Chondrocyte (in vitro differentiated cells): ENCODE measurements around the gene DDX47. TPM values are rescaled to one million over a fixed set of nuclear protein-coding genes. Genes with fewer than 3 reads are reported as not detected.

Experiments used
- DNase-seq: peaks from one replicate; pipeline ENCODE4 v3.0.0; 2021; ENCODE audit warnings: mixed read lengths, low spot score
- H3K27ac Mint-ChIP-seq: one replicate; pipeline ENCODE4 v1.8.0; 2021; ENCODE audit warnings: mild to moderate bottlenecking, moderate library complexity, mixed read lengths; ENCODE audit not compliant: unreplicated experiment
- H3K27me3 Mint-ChIP-seq: 2 replicates; pipeline ENCODE4 v1.8.0; 2021; ENCODE audit warnings: low read depth, mixed read lengths
- H3K36me3 Mint-ChIP-seq: 2 replicates; pipeline ENCODE4 v1.8.0; 2021; ENCODE audit warnings: low read depth, mixed read lengths
- H3K4me1 Mint-ChIP-seq: 2 replicates; pipeline ENCODE4 v1.8.0; 2021; ENCODE audit warnings: low read depth, mild to moderate bottlenecking, mixed read lengths
- H3K4me3 Mint-ChIP-seq: one replicate; pipeline ENCODE4 v1.8.0; 2021; ENCODE audit warnings: mild to moderate bottlenecking, moderate library complexity, mixed read lengths; ENCODE audit not compliant: unreplicated experiment
- H3K9me3 Mint-ChIP-seq: 2 replicates; pipeline ENCODE4 v1.8.0; 2021; ENCODE audit warnings: low read depth, mixed read lengths
- total RNA-seq: library from RNA; stranded (reverse); gene quantifications from 3 replicates; pipeline ENCODE4 v1.2.1, GENCODE V29; 2021
- TF ChIP-seq, protein P1 (sequence below): fragments of 200-600 bp; sonication (generic); IDR thresholded peaks from 2 replicates; pipeline ENCODE4 v1.5.0; 2021; ENCODE audit warnings: antibody characterized with exemption, mild to moderate bottlenecking, moderate library complexity

DDX47 gene
- total RNA-seq, 1 donor from 2014 or later: 39.3 TPM

DNA sequence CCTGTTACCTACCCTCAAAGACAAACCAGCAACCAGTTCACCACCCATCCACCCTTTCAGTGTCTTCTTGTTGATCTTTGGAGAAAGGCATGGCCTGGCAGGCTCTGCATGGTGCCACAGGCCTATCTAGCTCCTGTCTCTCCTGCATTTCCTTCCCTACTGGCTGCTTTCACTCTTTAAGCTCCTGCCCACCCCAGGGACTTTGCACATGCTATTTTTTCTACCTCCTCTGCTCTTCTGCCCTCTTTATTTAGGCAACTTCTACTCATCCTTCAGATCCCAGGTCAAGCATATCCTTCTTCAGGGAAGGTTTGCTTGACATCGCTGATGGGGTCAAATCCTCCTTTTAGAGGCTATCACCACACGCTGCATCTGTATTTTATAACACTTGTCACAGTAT lies 51.1 kb downstream of the DDX47 start:
- no peak overlapping the region for H3K4me3 Mint-ChIP-seq
- H3K4me1 Mint-ChIP-seq: no peaks in the 10 kb centered on the region
- no peaks in the 10 kb centered on the region for H3K27me3 Mint-ChIP-seq
- no peaks in the 10 kb centered on the region for H3K9me3 Mint-ChIP-seq
- DNase-seq: no peak
- H3K27ac Mint-ChIP-seq: no peak overlapping the region
- H3K36me3 Mint-ChIP-seq: no peaks in the 10 kb centered on the region
- TF ChIP-seq, protein P1, sequence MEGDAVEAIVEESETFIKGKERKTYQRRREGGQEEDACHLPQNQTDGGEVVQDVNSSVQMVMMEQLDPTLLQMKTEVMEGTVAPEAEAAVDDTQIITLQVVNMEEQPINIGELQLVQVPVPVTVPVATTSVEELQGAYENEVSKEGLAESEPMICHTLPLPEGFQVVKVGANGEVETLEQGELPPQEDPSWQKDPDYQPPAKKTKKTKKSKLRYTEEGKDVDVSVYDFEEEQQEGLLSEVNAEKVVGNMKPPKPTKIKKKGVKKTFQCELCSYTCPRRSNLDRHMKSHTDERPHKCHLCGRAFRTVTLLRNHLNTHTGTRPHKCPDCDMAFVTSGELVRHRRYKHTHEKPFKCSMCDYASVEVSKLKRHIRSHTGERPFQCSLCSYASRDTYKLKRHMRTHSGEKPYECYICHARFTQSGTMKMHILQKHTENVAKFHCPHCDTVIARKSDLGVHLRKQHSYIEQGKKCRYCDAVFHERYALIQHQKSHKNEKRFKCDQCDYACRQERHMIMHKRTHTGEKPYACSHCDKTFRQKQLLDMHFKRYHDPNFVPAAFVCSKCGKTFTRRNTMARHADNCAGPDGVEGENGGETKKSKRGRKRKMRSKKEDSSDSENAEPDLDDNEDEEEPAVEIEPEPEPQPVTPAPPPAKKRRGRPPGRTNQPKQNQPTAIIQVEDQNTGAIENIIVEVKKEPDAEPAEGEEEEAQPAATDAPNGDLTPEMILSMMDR: no peak

DNA sequence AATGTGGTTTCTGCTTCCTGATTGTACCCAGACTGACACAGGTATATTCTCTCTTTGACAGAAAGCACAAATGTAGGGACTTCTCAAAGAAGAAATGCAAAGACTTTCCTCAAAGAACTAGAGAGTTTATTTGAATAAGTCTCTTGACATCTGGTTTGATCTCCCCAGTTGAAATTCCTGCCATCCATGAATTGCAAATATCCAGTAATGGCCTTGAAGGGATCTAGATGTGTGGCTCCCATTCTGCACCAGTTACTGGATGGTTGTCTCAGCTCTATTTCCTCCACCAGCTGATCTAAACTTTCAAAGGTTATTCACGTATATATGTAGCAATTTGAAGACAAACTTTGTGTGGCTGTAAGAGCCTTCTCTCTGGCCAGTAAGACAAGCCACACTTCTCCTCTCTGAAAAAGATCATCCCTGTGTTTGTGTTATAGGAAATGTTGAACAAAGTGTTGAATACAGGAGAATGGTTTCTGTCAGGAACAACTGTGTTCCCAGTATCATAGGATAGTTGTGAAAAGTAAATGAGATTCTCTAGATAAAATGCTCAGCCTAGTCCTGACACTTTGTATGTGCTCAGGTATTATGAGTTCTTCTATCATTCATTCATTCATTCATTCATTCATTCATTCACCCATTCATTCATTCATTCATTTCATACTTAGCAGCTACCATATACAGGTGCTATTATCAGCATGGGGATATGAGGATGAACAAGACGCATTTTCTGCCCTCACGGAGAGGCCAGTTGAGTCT lies 55.5 kb downstream of the DDX47 start:
- Mint-ChIP-seq H3K27ac (no peak overlapping the region), H3K27me3 (no peaks in the 10 kb centered on the region), H3K4me3 (no peak overlapping the region), H3K36me3 (peaks cover 5% of the 10 kb centered on the region), H3K4me1 (peaks cover 29% of the 10 kb centered on the region), H3K9me3 (peaks cover 7% of the 10 kb centered on the region)
- TF ChIP-seq, protein P1: no peak
- no peak for DNase-seq

DNA sequence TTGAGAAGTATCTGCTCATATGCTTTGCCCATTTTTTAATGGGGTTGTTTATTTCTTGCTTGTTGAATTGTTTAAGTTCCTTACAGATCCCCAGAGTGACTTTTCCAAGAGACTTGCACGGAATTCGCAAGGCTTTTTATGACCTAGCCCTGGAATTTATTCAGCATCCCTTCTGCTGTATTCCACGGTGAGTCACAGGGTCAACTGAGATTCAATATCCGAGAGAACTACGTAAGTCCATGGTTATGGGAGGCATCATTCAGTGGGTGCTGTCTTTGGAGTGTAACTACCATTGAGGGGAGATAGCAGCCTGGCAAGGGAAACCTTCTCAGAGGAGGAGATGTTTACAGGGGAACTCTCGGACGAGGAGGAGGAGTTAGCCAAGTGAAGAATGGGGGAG lies 57.3 kb downstream of the DDX47 start:
- Mint-ChIP-seq H3K4me3 (no peak overlapping the region), H3K27me3 (no peaks in the 10 kb centered on the region), H3K4me1 (peaks cover 45% of the 10 kb centered on the region), H3K27ac (peak overlapping the region; percentile 89), H3K9me3 (peaks cover 9% of the 10 kb centered on the region), H3K36me3 (peaks cover 6% of the 10 kb centered on the region)
- TF ChIP-seq, protein P1: no peak
- no peak for DNase-seq

DNA sequence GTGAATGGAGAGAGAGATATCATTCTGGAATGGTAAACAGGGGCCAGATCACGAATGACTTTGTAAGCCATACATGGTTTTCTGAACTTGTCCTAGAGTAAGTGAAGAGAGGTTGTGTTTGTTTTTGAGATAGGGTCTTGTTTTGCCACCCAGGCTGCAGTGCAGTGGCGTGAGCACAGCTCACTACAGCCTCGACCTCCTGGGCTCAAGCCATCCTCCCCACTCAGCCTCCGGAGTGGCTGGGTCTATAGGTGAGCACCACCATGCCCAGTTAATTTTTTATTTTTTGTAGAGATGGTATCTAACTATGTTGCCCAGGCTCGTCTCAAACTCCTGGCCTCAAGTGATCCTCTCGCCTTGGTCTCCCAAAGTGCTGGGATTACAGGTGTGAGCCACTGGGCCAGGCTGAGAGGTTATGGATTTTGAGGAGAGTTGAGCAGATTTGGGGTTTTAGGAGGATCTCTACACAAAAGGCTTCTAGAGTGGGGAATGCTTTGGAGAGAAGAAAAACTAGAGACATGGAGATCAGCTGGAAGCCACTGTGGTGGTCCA lies 58.5 kb downstream of the DDX47 start:
- peaks cover 7% of the 10 kb centered on the region for H3K36me3 Mint-ChIP-seq
- no peak for DNase-seq
- peak overlapping the region; percentile 88 for H3K27ac Mint-ChIP-seq
- H3K4me3 Mint-ChIP-seq: no peak overlapping the region
- H3K9me3 Mint-ChIP-seq: peaks cover 9% of the 10 kb centered on the region
- H3K27me3 Mint-ChIP-seq: no peaks in the 10 kb centered on the region
- TF ChIP-seq, protein P1: no peak
- H3K4me1 Mint-ChIP-seq: peaks cover 50% of the 10 kb centered on the region

DNA sequence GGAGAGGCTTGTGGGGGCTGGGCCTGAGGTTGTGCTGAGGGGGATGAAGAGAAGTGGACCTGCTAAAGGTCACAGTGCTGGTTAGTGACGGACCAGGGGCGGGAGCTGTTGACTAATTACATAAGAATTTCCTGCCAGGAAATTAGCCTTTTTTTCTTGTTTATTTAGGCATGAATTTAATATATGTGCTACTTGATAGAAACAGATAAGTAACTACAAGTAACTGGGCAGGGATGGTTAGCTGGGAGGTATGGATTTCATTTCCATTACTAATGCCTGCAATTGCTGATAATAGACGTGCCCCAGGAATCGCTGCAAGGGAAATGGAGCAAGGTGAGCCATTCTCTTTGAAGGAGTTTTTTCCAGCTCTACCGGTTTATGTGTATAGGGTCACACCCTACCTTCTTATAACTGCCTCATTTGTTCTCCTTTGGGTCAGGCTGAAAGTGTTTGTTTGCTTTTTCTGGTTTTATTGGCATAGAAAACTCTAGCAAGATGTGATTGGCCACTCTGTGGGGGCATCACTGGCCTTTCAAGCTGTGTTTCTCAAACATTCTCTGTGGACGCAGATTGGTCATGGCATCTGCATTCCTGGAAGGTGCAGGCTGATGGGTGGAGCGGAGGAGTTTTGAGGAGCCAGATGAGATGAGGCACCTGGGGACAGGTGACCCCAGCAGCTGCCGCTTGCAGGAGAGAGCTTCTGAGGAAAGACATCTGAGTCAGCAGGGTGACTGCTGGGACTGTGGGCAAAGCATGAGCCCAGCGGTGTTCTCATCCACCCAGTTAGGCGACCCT lies 59.2 kb downstream of the DDX47 start:
- DNase-seq: no peak
- Mint-ChIP-seq H3K27ac (peak overlapping the region; percentile 88), H3K27me3 (no peaks in the 10 kb centered on the region), H3K4me3 (no peak overlapping the region), H3K4me1 (peaks cover 56% of the 10 kb centered on the region), H3K9me3 (peaks cover 9% of the 10 kb centered on the region), H3K36me3 (peaks cover 7% of the 10 kb centered on the region)
- TF ChIP-seq, protein P1: no peak
